Hepatic stellate cell (primary cell): ENCODE measurements around the gene VENTX.

Experiments used
- DNase-seq: peaks from one replicate; pipeline ENCODE4 v3.0.0; 2011; ENCODE audit warnings: low spot score

Gene VENTX

GRCh38 chr10:133285217-133285616, 47.6 kb downstream of the VENTX start:
- DNase-seq: no peak

GRCh38 chr10:133286366-133286765, 48.7 kb downstream of the VENTX start:
- DNase-seq: no peak

GRCh38 chr10:133287832-133288500, 50.3 kb downstream of the VENTX start:
- no peak for DNase-seq

GRCh38 chr10:133289761-133290160, 52.1 kb downstream of the VENTX start:
- no peak for DNase-seq
